Measurements from ENCODE around the gene EXOC3L1. TPM values are rescaled to one million over a fixed set of nuclear protein-coding genes. Genes with fewer than 3 reads are reported as not detected.

EXOC3L1 gene
- total and polyA plus RNA-seq, 2 of the 13 experiments (the other 11 are each of a cell fraction or from before 2014, with no cell fraction given) = 0.12 TPM; not detected in 1

GRCh38 chr16:67158637-67159600 lies 31.0 kb downstream of the EXOC3L1 start (continued):
- no peak for TF ChIP-seq PPARG (CRISPR knock-in tag; conservative IDR thresholded peaks at IDR 0.05)
- TF ChIP-seq ZNF205 (CRISPR knock-in tag; IDR thresholded peaks at IDR 0.05) = 0 out of 2 replicates have a peak, but pooled peaks have one; percentile 17
- TF ChIP-seq RAD21 (CRISPR knock-in tag; IDR thresholded peaks at IDR 0.05) = no peak
- TF ChIP-seq, protein P1, sequence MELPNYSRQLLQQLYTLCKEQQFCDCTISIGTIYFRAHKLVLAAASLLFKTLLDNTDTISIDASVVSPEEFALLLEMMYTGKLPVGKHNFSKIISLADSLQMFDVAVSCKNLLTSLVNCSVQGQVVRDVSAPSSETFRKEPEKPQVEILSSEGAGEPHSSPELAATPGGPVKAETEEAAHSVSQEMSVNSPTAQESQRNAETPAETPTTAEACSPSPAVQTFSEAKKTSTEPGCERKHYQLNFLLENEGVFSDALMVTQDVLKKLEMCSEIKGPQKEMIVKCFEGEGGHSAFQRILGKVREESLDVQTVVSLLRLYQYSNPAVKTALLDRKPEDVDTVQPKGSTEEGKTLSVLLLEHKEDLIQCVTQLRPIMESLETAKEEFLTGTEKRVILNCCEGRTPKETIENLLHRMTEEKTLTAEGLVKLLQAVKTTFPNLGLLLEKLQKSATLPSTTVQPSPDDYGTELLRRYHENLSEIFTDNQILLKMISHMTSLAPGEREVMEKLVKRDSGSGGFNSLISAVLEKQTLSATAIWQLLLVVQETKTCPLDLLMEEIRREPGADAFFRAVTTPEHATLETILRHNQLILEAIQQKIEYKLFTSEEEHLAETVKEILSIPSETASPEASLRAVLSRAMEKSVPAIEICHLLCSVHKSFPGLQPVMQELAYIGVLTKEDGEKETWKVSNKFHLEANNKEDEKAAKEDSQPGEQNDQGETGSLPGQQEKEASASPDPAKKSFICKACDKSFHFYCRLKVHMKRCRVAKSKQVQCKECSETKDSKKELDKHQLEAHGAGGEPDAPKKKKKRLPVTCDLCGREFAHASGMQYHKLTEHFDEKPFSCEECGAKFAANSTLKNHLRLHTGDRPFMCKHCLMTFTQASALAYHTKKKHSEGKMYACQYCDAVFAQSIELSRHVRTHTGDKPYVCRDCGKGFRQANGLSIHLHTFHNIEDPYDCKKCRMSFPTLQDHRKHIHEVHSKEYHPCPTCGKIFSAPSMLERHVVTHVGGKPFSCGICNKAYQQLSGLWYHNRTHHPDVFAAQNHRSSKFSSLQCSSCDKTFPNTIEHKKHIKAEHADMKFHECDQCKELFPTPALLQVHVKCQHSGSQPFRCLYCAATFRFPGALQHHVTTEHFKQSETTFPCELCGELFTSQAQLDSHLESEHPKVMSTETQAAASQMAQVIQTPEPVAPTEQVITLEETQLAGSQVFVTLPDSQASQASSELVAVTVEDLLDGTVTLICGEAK (IDR thresholded peaks at IDR 0.05) = no peak
- TF ChIP-seq, protein P1 (CRISPR knock-in tag; IDR thresholded peaks at IDR 0.05) = no peak
- no peak for TF ChIP-seq SNRNP70 (IDR thresholded peaks at IDR 0.05; ENCODE audit: low read depth, low read length)
- no peak for TF ChIP-seq ATF1 (CRISPR knock-in tag; IDR thresholded peaks at IDR 0.05)

Data from HepG2 (cell line).